GM20431 (cell line): ENCODE data around the gene MARCKS.

Source experiments
- in situ Hi-C: fragments of 300-500 bp; cut with MseI, MboI; formaldehyde crosslinking; loops from one replicate; pipeline ENCODE4 v1.15.0; 2020; ENCODE audit warnings: low sequenced_read_pairs; ENCODE audit not compliant: unreplicated experiment

Gene MARCKS

DNA sequence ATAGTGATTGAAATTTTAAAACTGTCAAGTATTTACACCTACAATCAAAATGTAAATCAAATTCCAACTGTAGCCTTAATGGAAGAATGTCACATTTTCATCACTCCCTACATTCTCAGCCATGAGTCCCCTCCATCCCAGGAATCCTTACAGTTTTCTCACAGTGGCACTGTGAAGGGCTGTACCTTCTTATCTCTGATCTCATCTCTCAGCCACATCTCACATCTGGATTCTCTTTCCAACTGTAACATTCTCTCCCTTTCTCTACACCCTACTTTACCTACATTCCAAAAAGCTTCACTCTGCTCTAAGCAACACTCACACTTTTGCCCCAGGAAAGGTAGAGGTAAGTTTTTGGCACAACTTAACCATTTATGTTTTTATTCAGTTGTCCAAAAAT lies 8.9 kb upstream of the MARCKS start:
- in situ Hi-C loops, result no loop called here

GRCh38 chr6:113848811-113849210 lies 8.3 kb upstream of the MARCKS start:
- in situ Hi-C loops, result no loop called here

- in situ Hi-C loops, result no loop called here
Measured at GRCh38 chr6:113853252-113853651, 3.9 kb upstream of the MARCKS start.

DNA sequence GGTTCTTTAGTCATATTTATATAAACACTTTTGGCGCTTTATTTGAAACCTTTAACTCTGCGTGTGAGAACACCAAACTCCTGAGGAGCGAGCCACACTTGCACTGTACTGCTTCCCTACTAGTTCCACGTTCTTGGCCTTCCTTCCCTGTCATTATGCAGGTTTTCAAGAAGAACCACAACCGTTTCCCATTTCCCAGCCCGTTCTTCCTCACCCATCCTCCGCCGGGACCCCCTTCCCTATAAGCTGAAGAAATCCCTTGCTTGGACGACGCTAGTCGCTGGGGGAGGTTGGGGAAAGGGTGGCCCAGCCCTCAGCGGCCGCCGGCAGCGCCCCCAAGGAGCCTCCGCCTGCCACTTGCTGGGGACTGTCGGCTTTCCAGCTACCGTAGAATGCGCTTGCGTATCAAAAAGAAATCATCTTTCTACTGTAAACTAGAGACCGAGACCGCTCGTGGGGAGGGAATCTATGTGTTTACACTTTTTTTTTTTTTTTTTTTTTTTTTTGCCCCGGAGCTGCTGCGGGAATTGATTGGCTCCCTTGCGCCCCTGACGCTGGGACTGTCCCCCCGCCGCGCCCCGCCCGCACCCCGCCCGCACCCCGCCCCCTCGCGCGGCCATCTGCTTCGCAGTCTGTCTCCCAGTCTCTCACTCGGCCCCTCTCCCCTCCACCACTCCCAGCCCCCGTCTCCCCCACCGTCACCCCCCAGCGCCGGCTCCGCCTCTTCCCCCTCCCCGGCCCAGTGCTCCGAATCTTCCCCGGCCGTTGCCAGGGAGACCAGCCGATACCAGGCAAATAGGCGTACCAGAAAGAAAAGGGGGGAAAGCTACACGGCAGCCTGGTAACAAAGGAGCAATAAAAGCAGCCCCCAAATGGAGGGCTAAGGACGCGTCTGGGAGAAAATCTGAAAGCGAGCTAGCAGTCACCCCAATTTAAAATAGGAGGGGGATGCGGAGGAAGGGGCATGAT lies 2.3 kb upstream of the MARCKS start:
- in situ Hi-C loops, result no loop called here

DNA sequence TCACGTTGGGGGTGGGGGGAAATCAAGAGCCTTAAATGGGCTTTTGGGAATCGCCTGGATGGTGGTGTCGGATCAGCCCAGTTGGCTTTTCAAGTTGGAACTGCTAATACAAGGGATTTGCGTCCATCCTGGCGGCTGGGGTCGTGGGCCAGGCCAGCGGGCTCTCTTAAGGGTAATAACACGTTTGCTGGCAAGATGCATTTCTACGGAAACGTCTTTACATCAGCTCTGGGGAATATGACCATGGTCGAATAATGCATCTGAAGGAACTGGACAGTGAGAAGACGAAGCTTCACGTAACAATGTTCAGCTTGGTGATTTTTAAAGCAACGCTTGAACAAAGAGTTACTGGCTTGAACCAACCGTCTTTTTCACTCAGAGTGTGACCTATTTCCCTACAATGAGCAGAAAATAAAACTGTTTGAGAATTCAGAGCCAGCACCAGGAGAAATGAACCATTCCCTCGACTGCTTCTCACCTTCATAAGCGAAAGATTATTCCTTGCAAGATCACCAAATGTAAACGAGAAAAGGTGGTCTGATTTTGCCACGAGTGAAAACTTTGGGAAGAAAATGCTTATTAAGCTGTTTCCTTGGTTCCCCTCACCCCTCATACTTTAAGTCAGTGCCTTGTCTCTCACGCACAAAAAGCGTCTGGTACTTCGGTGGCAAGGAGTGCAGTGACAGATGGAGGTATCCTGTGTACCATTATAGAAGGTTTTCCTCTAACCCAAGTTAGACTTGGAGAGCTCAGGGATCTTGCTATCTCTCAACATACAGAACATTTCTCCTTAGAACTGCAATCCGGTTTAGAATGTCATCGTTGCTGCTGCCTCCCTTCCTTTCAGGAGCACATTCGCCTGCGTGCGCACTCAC lies 1.4 kb upstream of the MARCKS start:
- in situ Hi-C loops, result no loop called here

- in situ Hi-C loops, result no loop called here
Measured at GRCh38 chr6:113856375-113856624, 845 bp upstream of the MARCKS start.

- in situ Hi-C loops, result no loop called here
Measured at GRCh38 chr6:113857556-113858479, 673 bp downstream of the MARCKS start.

GRCh38 chr6:113858480-113859348 lies 1.6 kb downstream of the MARCKS start:
- in situ Hi-C loops, result no loop called here

- in situ Hi-C loops, result loop anchor here (10.0 kb wide), 1 partner anchor 555 kb away; no protein-coding TSS in a partner anchor
Measured at GRCh38 chr6:113859349-113860180, 2.4 kb downstream of the MARCKS start.

GRCh38 chr6:113860181-113860955 lies 3.2 kb downstream of the MARCKS start:
- in situ Hi-C loops, result loop anchor here (10.0 kb wide), 1 partner anchor 556 kb away; no protein-coding TSS in a partner anchor

DNA sequence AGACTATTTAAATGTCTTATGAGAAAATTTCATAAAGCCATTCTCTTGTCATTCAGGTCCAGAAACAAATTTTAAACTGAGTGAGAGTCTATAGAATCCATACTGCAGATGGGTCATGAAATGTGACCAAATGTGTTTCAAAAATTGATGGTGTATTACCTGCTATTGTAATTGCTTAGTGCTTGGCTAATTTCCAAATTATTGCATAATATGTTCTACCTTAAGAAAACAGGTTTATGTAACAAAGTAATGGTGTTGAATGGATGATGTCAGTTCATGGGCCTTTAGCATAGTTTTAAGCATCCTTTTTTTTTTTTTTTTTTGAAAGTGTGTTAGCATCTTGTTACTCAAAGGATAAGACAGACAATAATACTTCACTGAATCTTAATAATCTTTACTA lies 5.0 kb downstream of the MARCKS start:
- in situ Hi-C loops, result loop anchor here (10.0 kb wide), 1 partner anchor 557 kb away; no protein-coding TSS in a partner anchor

- in situ Hi-C loops, result no loop called here
Measured at GRCh38 chr6:113870917-113871316, 13.8 kb downstream of the MARCKS start.

GRCh38 chr6:113871975-113872374 lies 14.8 kb downstream of the MARCKS start:
- in situ Hi-C loops, result no loop called here

- in situ Hi-C loops, result no loop called here
Measured at GRCh38 chr6:113873043-113873667, 16.0 kb downstream of the MARCKS start.

GRCh38 chr6:113875470-113875869 lies 18.3 kb downstream of the MARCKS start:
- in situ Hi-C loops, result no loop called here

DNA sequence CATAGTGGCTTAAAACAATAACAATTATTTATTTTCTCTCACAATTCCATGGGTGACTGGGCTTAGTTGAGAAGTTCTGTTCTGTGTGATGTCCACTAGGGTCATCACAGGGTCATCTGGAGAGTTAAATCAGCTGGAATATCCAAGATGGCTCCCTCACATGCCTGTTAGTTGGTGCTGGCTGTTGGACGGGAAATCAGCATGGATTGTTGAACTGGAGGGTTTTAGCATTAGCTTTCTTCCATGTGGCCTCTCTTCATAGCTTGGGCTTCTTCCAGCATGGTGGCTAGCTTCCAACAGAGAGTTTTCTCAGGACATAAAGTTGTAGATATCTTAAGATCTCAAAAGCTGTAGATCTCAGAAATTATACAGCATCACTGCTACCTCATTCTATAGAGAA lies 19.6 kb downstream of the MARCKS start:
- in situ Hi-C loops, result no loop called here
